ENCODE data around the gene OSBPL6.
"Not testable (repeated sequence)": the region's sequence is repeated elsewhere in the genome, so short reads cannot be mapped to it uniquely, and the experiment has no call there.

OSBPL6 gene

GRCh38 chr2:178317811-178318210 is 123.5 kb downstream of the OSBPL6 start:
- DNase-seq (ENCODE audit: low read depth): no peak
- TF ChIP-seq MYC (IDR thresholded peaks at IDR 0.05; ENCODE audit: low read depth, low read length) (no peak), POLR2A (IDR thresholded peaks at IDR 0.05; ENCODE audit: extremely low read depth, insufficient read length) (no peak), MAX (IDR thresholded peaks at IDR 0.05; ENCODE audit: low read depth, low read length) (no peak), CTCF (IDR thresholded peaks at IDR 0.05; ENCODE audit: low read depth, low read length) (no peak)
- H3K4me3 ChIP-seq (ENCODE audit: low read depth, low read length): no peak overlapping the region

GRCh38 chr2:178320011-178320585 is 125.8 kb downstream of the OSBPL6 start:
- DNase-seq (ENCODE audit: low read depth): no peak
- no peak overlapping the region for H3K4me3 ChIP-seq (ENCODE audit: low read depth, low read length)
- TF ChIP-seq MYC (IDR thresholded peaks at IDR 0.05; ENCODE audit: low read depth, low read length) (no peak), MAX (IDR thresholded peaks at IDR 0.05; ENCODE audit: low read depth, low read length) (no peak), POLR2A (IDR thresholded peaks at IDR 0.05; ENCODE audit: extremely low read depth, insufficient read length) (no peak), CTCF (IDR thresholded peaks at IDR 0.05; ENCODE audit: low read depth, low read length) (no peak)

GRCh38 chr2:178322068-178322467 is 127.8 kb downstream of the OSBPL6 start:
- no peak for DNase-seq (ENCODE audit: low read depth)
- TF ChIP-seq CTCF (IDR thresholded peaks at IDR 0.05; ENCODE audit: low read depth, low read length): no peak
- TF ChIP-seq POLR2A (IDR thresholded peaks at IDR 0.05; ENCODE audit: extremely low read depth, insufficient read length): no peak
- no peak for TF ChIP-seq MAX (IDR thresholded peaks at IDR 0.05; ENCODE audit: low read depth, low read length)
- no peak for TF ChIP-seq MYC (IDR thresholded peaks at IDR 0.05; ENCODE audit: low read depth, low read length)
- H3K4me3 ChIP-seq (ENCODE audit: low read depth, low read length): no peak overlapping the region

- H3K4me3 ChIP-seq (ENCODE audit: low read depth, low read length): not testable (repeated sequence)
Observed at GRCh38 chr2:178323331-178323730, 129.0 kb downstream of the OSBPL6 start.

GRCh38 chr2:178324077-178324476 is 129.8 kb downstream of the OSBPL6 start:
- no peak for DNase-seq (ENCODE audit: low read depth)
- no peak overlapping the region for H3K4me3 ChIP-seq (ENCODE audit: low read depth, low read length)
- no peak for TF ChIP-seq CTCF (IDR thresholded peaks at IDR 0.05; ENCODE audit: low read depth, low read length)
- no peak for TF ChIP-seq MAX (IDR thresholded peaks at IDR 0.05; ENCODE audit: low read depth, low read length)
- no peak for TF ChIP-seq MYC (IDR thresholded peaks at IDR 0.05; ENCODE audit: low read depth, low read length)
- TF ChIP-seq POLR2A (IDR thresholded peaks at IDR 0.05; ENCODE audit: extremely low read depth, insufficient read length): no peak

More at GRCh38 chr2:178323331-178323730, 129.0 kb downstream of the OSBPL6 start:
- not testable (repeated sequence) for DNase-seq (ENCODE audit: low read depth)

- no peak for TF ChIP-seq CTCF (IDR thresholded peaks at IDR 0.05; ENCODE audit: low read depth, low read length)
- TF ChIP-seq MAX (IDR thresholded peaks at IDR 0.05; ENCODE audit: low read depth, low read length): no peak
- no peak for TF ChIP-seq POLR2A (IDR thresholded peaks at IDR 0.05; ENCODE audit: extremely low read depth, insufficient read length)
- TF ChIP-seq MYC (IDR thresholded peaks at IDR 0.05; ENCODE audit: low read depth, low read length): no peak
- no peak overlapping the region for H3K4me3 ChIP-seq (ENCODE audit: low read depth, low read length)
- DNase-seq (ENCODE audit: low read depth): no peak
Observed at GRCh38 chr2:178325268-178325667, 131.0 kb downstream of the OSBPL6 start.

All from NB4 (cell line).